CD4-positive, alpha-beta memory T cell (primary cell): ENCODE results near the gene POLN. TPM values are rescaled to one million over a fixed set of nuclear protein-coding genes. Genes with fewer than 3 reads are reported as not detected.

Source experiments
- CTCF ChIA-PET: fragments of 350-600 bp; sonication (Branson Sonifier 250); formaldehyde crosslinking; loops from one replicate; lab custom pipeline; 2021; ENCODE audit warnings: inconsistent platforms; ENCODE audit not compliant: partially characterized antibody; lab: Charles Lee
- POLR2A ChIA-PET: fragments of 350-600 bp; sonication (Branson Sonifier 250); formaldehyde crosslinking; loops from one replicate; lab custom pipeline; 2021; ENCODE audit not compliant: partially characterized antibody; lab: Charles Lee
- DNase-seq, 5 donors: peaks; one replicate each; pipeline versions ENCODE4 v3.0.0 to v3.0.0-alpha.2; 2020 to 2022; ENCODE audit warnings: mixed read lengths in 1 of 5
- H3K27ac ChIP-seq: one replicate; pipeline ENCODE4 v1.7.0; 2013; ENCODE audit warnings: low read depth, low read length
- H3K27me3 ChIP-seq: 2 replicates; pipeline ENCODE4 v1.7.0; 2013; ENCODE audit warnings: mild to moderate bottlenecking, low read length, moderate library complexity; ENCODE audit not compliant: insufficient read depth
- H3K36me3 ChIP-seq: 2 replicates; pipeline ENCODE4 v1.7.0; 2013; ENCODE audit warnings: mild to moderate bottlenecking, low read length, moderate library complexity; ENCODE audit not compliant: insufficient read depth
- H3K4me1 ChIP-seq: 2 replicates; pipeline ENCODE4 v1.7.0; 2013; ENCODE audit warnings: mild to moderate bottlenecking, low read length, moderate library complexity; ENCODE audit not compliant: insufficient read depth
- H3K4me3 ChIP-seq, 2 donors: one replicate each; pipeline ENCODE4 v1.7.0; 2013; ENCODE audit warnings: low read length in 2 of 2, mild to moderate bottlenecking in 1 of 2
- H3K9me3 ChIP-seq, 2 donors: one replicate each; pipeline ENCODE4 v1.7.0; 2013; ENCODE audit warnings: low read length in 2 of 2, control low read depth in 1 of 2; ENCODE audit not compliant: control insufficient read depth in 1 of 2
- H3K27ac Mint-ChIP-seq, 7 donors: one replicate each; pipeline ENCODE4 v1.8.0; 2020 to 2021; ENCODE audit warnings: mixed read lengths in 7 of 7, mild to moderate bottlenecking in 6 of 7, inconsistent platforms in 3 of 7, moderate library complexity in 3 of 7
- H3K27me3 Mint-ChIP-seq, 2 donors: one replicate each; pipeline ENCODE4 v1.8.0; 2020 to 2021; ENCODE audit warnings: mixed read lengths in 2 of 2
- H3K36me3 Mint-ChIP-seq, 2 donors: one replicate each; pipeline ENCODE4 v1.8.0; 2020 to 2021; ENCODE audit warnings: mixed read lengths in 2 of 2, inconsistent platforms in 1 of 2, mild to moderate bottlenecking in 1 of 2
- H3K4me1 Mint-ChIP-seq, 4 donors: one replicate each; pipeline ENCODE4 v1.8.0; 2020 to 2021; ENCODE audit warnings: mixed read lengths in 4 of 4, mild to moderate bottlenecking in 1 of 4
- H3K4me3 Mint-ChIP-seq, 8 donors: one replicate each; pipeline ENCODE4 v1.8.0; 2020 to 2021; ENCODE audit warnings: mixed read lengths in 8 of 8, mild to moderate bottlenecking in 7 of 8, moderate library complexity in 6 of 8, inconsistent platforms in 3 of 8
- H3K9me3 Mint-ChIP-seq, 8 donors: one replicate each; pipeline ENCODE4 v1.8.0; 2020 to 2021; ENCODE audit warnings: mixed read lengths in 8 of 8, mild to moderate bottlenecking in 5 of 8, inconsistent platforms in 3 of 8, moderate library complexity in 1 of 8
- intact Hi-C: fragments of 100-400 bp; cut with micrococcal nuclease; formaldehyde crosslinking; loops from one replicate; pipeline ENCODE4 v1.15.1; 2023
- polyA plus RNA-seq, 2 donors: library from polyadenylated mRNA; unstranded; fragments of 300-500 nt; fragmentation: Illumina TruSeq; gene quantifications; one replicate each; pipeline ENCODE4 v1.2.3, GENCODE V29; 2021
- total RNA-seq, 2 experiments: library from RNA; stranded (reverse); gene quantifications; one replicate each; pipeline ENCODE4 v1.2.3, GENCODE V29; 2021

POLN gene
- total and polyA plus RNA-seq, 4 experiments from 2014 or later: 0.24 to 4.4 (median 2.8) TPM

GRCh38 chr4:2069986-2070385 lies 171.9 kb downstream of the POLN start:
- DNase-seq: peak in 1 of 5 donors; percentile 2
- H3K9me3 Mint-ChIP-seq: no peaks in the 10 kb centered on the region
- CTCF ChIA-PET: no interaction called here

DNA sequence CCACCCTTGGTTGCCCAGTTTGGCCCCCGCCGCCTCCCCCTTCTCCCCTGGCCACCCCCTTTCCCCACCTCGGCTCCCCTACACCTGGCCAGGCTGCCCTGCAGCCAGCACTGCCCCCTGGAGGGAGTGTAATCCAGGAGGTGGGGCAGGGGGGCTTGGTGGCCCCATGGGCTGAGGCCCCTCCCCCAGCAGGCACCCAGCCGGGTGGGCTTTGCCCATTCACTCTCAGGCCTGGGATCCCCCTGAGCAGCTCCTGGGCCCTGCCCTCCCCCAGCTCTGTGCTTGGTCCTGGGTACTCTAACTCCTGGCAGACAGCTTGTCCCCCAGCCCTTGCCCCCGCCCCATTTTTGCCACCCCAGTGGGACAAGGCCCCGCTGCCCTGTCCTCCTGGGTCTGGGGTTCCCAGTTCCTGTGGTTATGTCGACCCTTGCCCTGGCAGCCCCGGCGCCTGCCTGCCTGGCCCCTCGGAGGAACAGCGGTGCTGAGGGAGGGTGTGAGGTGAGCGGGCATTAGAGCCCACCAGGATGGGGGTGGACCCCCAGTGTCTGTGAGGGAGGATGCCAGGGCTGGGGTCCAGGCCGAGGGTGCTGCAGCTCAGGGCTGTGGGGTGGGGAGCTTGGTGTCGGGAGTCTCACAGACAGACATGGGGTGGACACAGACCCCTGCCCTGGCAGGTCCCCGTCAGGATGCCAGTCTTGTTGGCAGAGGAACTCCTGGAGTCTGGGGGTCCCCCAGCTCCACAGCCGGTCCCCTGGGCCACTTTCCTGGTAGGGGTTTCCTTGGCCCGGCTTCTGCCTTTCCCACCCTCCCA lies 172.6 kb downstream of the POLN start:
- no peaks in the 10 kb centered on the region for H3K36me3 ChIP-seq
- ChIA-PET POLR2A (no interaction called here), CTCF (no interaction called here)
- H3K27me3 ChIP-seq: no peaks in the 10 kb centered on the region
- peak in 1 of 5 donors; percentile 16 for DNase-seq
- H3K4me1 Mint-ChIP-seq: no peaks in the 10 kb centered on the region
- intact Hi-C loops: no loop called here
- no peaks in the 10 kb centered on the region for H3K36me3 Mint-ChIP-seq
- H3K4me3 ChIP-seq: no peak overlapping the region
- H3K9me3 ChIP-seq: no peaks in the 10 kb centered on the region
- H3K4me3 Mint-ChIP-seq: no peak overlapping the region
- no peaks in the 10 kb centered on the region for H3K9me3 Mint-ChIP-seq
- no peak overlapping the region for H3K27ac ChIP-seq
- no peak overlapping the region for H3K27ac Mint-ChIP-seq
- H3K4me1 ChIP-seq: no peaks in the 10 kb centered on the region
- no peaks in the 10 kb centered on the region for H3K27me3 Mint-ChIP-seq

More at GRCh38 chr4:2069986-2070385, 171.9 kb downstream of the POLN start:
- no peaks in the 10 kb centered on the region for H3K27me3 Mint-ChIP-seq
- Histone ChIP-seq H3K4me1 (no peaks in the 10 kb centered on the region), H3K4me3 (no peak overlapping the region), H3K27me3 (no peaks in the 10 kb centered on the region), H3K36me3 (no peaks in the 10 kb centered on the region), H3K9me3 (no peaks in the 10 kb centered on the region), H3K27ac (no peak overlapping the region)
- POLR2A ChIA-PET: no interaction called here
- H3K27ac Mint-ChIP-seq: no peak overlapping the region
- H3K36me3 Mint-ChIP-seq: no peaks in the 10 kb centered on the region
- H3K4me3 Mint-ChIP-seq: no peak overlapping the region
- intact Hi-C loops: no loop called here
- H3K4me1 Mint-ChIP-seq: no peaks in the 10 kb centered on the region

- no peak overlapping the region for H3K4me3 ChIP-seq
- POLR2A ChIA-PET: no interaction called here
- Mint-ChIP-seq H3K27ac (no peak overlapping the region), H3K4me1 (no peaks in the 10 kb centered on the region), H3K4me3 (no peak overlapping the region), H3K9me3 (no peaks in the 10 kb centered on the region), H3K27me3 (no peaks in the 10 kb centered on the region), H3K36me3 (no peaks in the 10 kb centered on the region)
- CTCF ChIA-PET: no interaction called here
- no peaks in the 10 kb centered on the region for H3K9me3 ChIP-seq
- H3K4me1 ChIP-seq: no peaks in the 10 kb centered on the region
- H3K27me3 ChIP-seq: no peaks in the 10 kb centered on the region
- peak in 1 of 5 donors; percentile 7 for DNase-seq
- no peaks in the 10 kb centered on the region for H3K36me3 ChIP-seq
- intact Hi-C loops: no loop called here
- H3K27ac ChIP-seq: no peak overlapping the region
These were observed 173.4 kb downstream of the POLN start for GRCh38 chr4:2068566-2068965.

DNA sequence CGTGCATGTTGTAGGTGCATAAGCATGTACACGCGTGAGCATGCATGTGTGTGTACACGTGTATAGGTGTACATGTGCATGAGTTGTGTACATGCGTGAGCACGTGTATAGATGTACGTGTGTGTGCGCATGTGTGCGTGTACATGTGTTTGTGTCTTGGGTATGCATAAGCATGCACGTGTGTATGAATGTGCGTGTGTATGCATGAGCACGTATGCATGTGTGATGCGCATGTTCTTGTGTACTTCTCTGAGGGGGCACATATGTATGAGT lies 173.8 kb downstream of the POLN start:
- POLR2A ChIA-PET: no interaction called here
- no peaks in the 10 kb centered on the region for H3K27me3 Mint-ChIP-seq
- H3K27ac Mint-ChIP-seq: no peak overlapping the region

DNA sequence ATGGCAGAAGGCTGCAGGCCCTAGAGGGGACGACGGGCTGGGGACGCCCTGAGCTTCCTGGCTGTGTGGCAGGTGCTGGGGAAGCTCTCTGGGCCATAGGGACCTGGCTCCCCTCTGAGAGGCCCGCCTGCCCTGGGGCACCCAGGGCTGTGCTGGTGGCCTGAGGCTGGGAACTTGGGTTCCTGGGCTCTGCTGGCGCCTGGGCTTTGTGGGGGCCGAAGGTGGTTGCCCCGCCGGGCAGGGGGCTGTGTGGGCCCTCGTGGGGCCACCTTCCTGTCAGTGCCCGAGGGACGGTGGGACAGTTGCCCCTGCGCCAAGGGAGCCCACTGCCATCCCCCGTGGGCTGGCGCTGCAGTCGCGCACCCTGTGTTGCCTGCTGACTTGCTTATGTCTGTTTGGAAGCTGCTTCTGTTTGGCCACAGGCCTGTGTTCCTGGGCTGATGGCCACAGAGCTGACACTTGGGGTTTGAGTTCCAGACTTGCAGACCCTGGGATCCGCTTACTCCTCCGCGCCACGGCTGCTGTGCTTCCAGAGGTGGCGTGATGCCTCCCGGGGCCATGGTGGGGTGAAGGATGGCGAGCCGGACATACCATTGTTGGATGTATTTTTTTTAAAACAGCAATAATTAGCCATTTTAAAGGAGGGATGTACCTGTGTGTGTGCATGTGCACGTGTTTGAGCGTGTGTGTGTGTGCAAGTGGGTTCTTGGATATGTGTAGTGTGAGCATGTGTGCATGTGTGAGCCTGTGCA lies 174.3 kb downstream of the POLN start:
- H3K4me1 ChIP-seq: no peaks in the 10 kb centered on the region
- POLR2A ChIA-PET: no interaction called here
- H3K4me1 Mint-ChIP-seq: no peaks in the 10 kb centered on the region
- H3K27ac Mint-ChIP-seq: no peak overlapping the region
- peak in 1 of 5 donors; percentile 12 for DNase-seq
- CTCF ChIA-PET: no interaction called here
- H3K9me3 ChIP-seq: no peaks in the 10 kb centered on the region
- no peaks in the 10 kb centered on the region for H3K27me3 ChIP-seq
- no peaks in the 10 kb centered on the region for H3K36me3 ChIP-seq
- no peaks in the 10 kb centered on the region for H3K27me3 Mint-ChIP-seq
- no peak overlapping the region for H3K4me3 ChIP-seq
- no peaks in the 10 kb centered on the region for H3K36me3 Mint-ChIP-seq
- no peak overlapping the region for H3K4me3 Mint-ChIP-seq
- H3K27ac ChIP-seq: no peak overlapping the region
- H3K9me3 Mint-ChIP-seq: no peaks in the 10 kb centered on the region
- intact Hi-C loops: no loop called here

More for the DNA sequence above, 173.8 kb downstream of the POLN start:
- Mint-ChIP-seq H3K9me3 (no peaks in the 10 kb centered on the region), H3K36me3 (no peaks in the 10 kb centered on the region), H3K4me3 (no peak overlapping the region), H3K4me1 (no peaks in the 10 kb centered on the region)
- H3K36me3 ChIP-seq: no peaks in the 10 kb centered on the region
- H3K27me3 ChIP-seq: no peaks in the 10 kb centered on the region
- H3K27ac ChIP-seq: no peak overlapping the region
- no peak for DNase-seq
- no peaks in the 10 kb centered on the region for H3K9me3 ChIP-seq
- intact Hi-C loops: no loop called here
- CTCF ChIA-PET: no interaction called here
- no peak overlapping the region for H3K4me3 ChIP-seq
- no peaks in the 10 kb centered on the region for H3K4me1 ChIP-seq

GRCh38 chr4:2066571-2067445 lies 175.1 kb downstream of the POLN start:
- Histone ChIP-seq H3K9me3 (no peaks in the 10 kb centered on the region), H3K27ac (no peak overlapping the region)

DNA sequence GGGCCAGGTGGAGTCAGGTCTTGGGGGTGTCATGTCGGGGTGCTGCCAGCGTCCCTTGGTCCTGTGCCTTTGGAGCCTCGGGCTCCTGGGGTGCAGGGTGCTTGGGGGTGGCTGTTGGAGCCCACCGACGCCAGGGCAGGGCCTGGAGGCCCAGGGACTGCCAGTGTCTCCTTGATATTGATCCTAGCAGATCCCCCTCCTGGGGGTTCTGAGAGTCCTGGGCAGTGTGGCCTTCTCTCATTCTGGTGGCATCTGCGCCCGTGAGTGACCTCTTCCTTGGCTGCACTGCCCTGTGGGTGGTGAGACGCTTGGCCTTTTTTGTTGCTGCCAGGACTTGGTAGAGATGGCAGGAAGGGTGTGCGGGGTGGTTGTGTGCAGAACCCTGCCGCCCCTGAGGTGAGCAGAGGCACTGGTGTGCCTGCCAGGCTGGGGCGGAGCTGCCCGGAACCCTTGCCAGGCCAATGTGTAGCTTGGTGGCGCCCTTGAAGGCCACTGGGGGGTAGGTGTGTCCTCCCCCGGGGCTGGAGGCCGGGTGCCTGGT lies 175.8 kb downstream of the POLN start:
- CTCF ChIA-PET: no interaction called here
- POLR2A ChIA-PET: no interaction called here
- no peak overlapping the region for H3K27ac Mint-ChIP-seq
- intact Hi-C loops: no loop called here
- peak in 1 of 5 donors; percentile 29 for DNase-seq
- H3K9me3 Mint-ChIP-seq: no peaks in the 10 kb centered on the region
- Histone ChIP-seq H3K27ac (no peak overlapping the region), H3K4me1 (no peaks in the 10 kb centered on the region), H3K4me3 (no peak overlapping the region), H3K36me3 (no peaks in the 10 kb centered on the region), H3K9me3 (no peaks in the 10 kb centered on the region), H3K27me3 (no peaks in the 10 kb centered on the region)
- H3K36me3 Mint-ChIP-seq: no peaks in the 10 kb centered on the region
- H3K27me3 Mint-ChIP-seq: peaks cover 0 to 5% of the 10 kb centered on the region in 2 donors
- no peak overlapping the region for H3K4me3 Mint-ChIP-seq
- H3K4me1 Mint-ChIP-seq: no peaks in the 10 kb centered on the region

More at GRCh38 chr4:2066571-2067445, 175.1 kb downstream of the POLN start:
- no peaks in the 10 kb centered on the region for H3K9me3 Mint-ChIP-seq
- Histone ChIP-seq H3K4me3 (no peak overlapping the region), H3K36me3 (no peaks in the 10 kb centered on the region), H3K27me3 (no peaks in the 10 kb centered on the region), H3K4me1 (no peaks in the 10 kb centered on the region)
- no peak overlapping the region for H3K27ac Mint-ChIP-seq
- H3K36me3 Mint-ChIP-seq: no peaks in the 10 kb centered on the region
- H3K4me3 Mint-ChIP-seq: no peak overlapping the region
- ChIA-PET CTCF (no interaction called here), POLR2A (no interaction called here)
- H3K27me3 Mint-ChIP-seq: peaks cover 0 to 2% of the 10 kb centered on the region in 2 donors
- intact Hi-C loops: no loop called here
- H3K4me1 Mint-ChIP-seq: no peaks in the 10 kb centered on the region
- peak in 1 of 5 donors; percentile 13 for DNase-seq
